Lung (tissue), 12 donors: ENCODE measurements around the gene EHBP1. TPM values are rescaled to one million over a fixed set of nuclear protein-coding genes. Genes with fewer than 3 reads are reported as not detected.

Source experiments
- ATAC-seq: fragments of 200-7000 bp; cut with Tn5 transposase; one replicate; pipeline ENCODE4 v1.9.1; 2020; ENCODE audit warnings: moderate number of reproducible peaks; ENCODE audit not compliant: insufficient read depth, low FRiP score
- DNase-seq, 3 donors: peaks; one replicate each; pipeline ENCODE4 v3.0.0-alpha.2; 2013 to 2017
- H3K27ac ChIP-seq, 2 donors: one replicate each; pipeline ENCODE4 v1.5.1; 2013; ENCODE audit warnings: mild to moderate bottlenecking in 2 of 2, moderate library complexity in 2 of 2, control low read depth in 1 of 2, inconsistent platforms in 1 of 2, low read depth in 1 of 2, low read length in 1 of 2
- H3K27me3 ChIP-seq, 3 donors: one replicate each; pipeline ENCODE4 v1.5.1; 2013; ENCODE audit warnings: low read length in 2 of 3; ENCODE audit not compliant: control insufficient read depth in 3 of 3, insufficient read depth in 3 of 3
- H3K36me3 ChIP-seq, 4 donors: one replicate each; pipeline ENCODE4 v1.5.1; 2013; ENCODE audit warnings: low read length in 4 of 4, mild to moderate bottlenecking in 1 of 4, moderate library complexity in 1 of 4; ENCODE audit not compliant: control insufficient read depth in 4 of 4, insufficient read depth in 4 of 4
- H3K4me1 ChIP-seq, 5 donors: one replicate each; pipeline ENCODE4 v1.5.1; 2013; ENCODE audit warnings: low read length in 5 of 5, mild to moderate bottlenecking in 2 of 5, moderate library complexity in 1 of 5; ENCODE audit not compliant: control insufficient read depth in 5 of 5, insufficient read depth in 5 of 5
- H3K4me3 ChIP-seq: one replicate; pipeline ENCODE4 v1.5.1; 2013; ENCODE audit warnings: mild to moderate bottlenecking, control low read depth, moderate library complexity
- H3K9ac ChIP-seq, 2 donors: one replicate each; pipeline ENCODE4 v1.5.1; 2013; ENCODE audit warnings: low read length in 2 of 2, control low read depth in 1 of 2; ENCODE audit not compliant: insufficient read depth in 1 of 2
- H3K9me3 ChIP-seq, 4 donors: one replicate each; pipeline ENCODE4 v1.5.1; 2013; ENCODE audit warnings: low read length in 3 of 4, mild to moderate bottlenecking in 1 of 4, moderate library complexity in 1 of 4; ENCODE audit not compliant: control insufficient read depth in 4 of 4, insufficient read depth in 3 of 4
- CTCF ChIP-seq: IDR thresholded peaks from 2 replicates; pipeline ENCODE4 v1.5.1; 2012; ENCODE audit warnings: mild to moderate bottlenecking; ENCODE audit errors: control extremely low read depth, extremely low read depth
- WGBS, 2 donors: extraction: QIAGEN DNeasy Blood & Tissue Kit; methylation state at CpG; one replicate each; pipeline ENCODE4 v1.1.7; 2013; 5-methylcytosine and 5-hydroxymethylcytosine counted together
- polyA plus RNA-seq, 2 donors: library from polyadenylated mRNA; stranded (reverse); fragments of 200-250 nt; gene quantifications; one replicate each; pipeline ENCODE4 v1.2.1, GENCODE V29; 2013
- total RNA-seq, 2 donors: library from RNA; depleted of rRNA in 1 of 2; stranded (reverse); fragments of >200 nt in 1 of 2; gene quantifications; one replicate each; pipeline ENCODE4 v1.2.1, GENCODE V29; 2014 to 2021
- donor health status: control.
- donor health status: control.
- donor health status: Bipolar disorder and iron deficiency.
- donor health status: healthy.
- donor health status: DM: yes; HTN: yes; CAD: no.

EHBP1 gene
- total and polyA plus RNA-seq, 4 donors = 7.9 to 83.2 (median 22.7) TPM

DNA sequence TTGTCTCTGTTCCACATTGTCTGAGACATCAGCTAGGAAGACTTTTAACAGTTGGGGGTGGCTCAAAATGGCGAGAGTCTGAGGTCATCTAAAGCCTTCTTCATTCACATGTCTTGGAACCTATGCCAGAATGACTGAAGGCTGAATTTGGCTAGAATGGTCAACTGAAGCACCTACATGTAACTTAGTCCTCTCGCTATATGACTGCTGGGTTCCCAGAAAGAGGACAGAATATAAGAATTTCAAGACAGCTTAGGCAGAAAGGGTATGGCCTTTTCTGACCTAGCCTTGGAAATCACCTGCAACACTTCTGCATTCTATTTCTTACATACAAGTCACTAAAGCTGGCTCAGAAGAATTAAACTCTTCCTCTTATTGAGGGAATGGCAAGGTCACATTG lies 269.5 kb downstream of the EHBP1 start:
- H3K4me1 ChIP-seq = no peaks in the 10 kb centered on the region

GRCh38 chr2:62991605-62992004 lies 286.1 kb downstream of the EHBP1 start:
- no peak overlapping the region for H3K27ac ChIP-seq
- H3K4me1 ChIP-seq = no peaks in the 10 kb centered on the region
- WGBS, 2 donors = 90 to 93% methylated on average over 3 of the region's 3 CpGs
- no peak overlapping the region for H3K4me3 ChIP-seq
- H3K36me3 ChIP-seq = peaks cover 0 to 9% (median 5%) of the 10 kb centered on the region in 4 donors
- no peaks in the 10 kb centered on the region for H3K9me3 ChIP-seq
- H3K27me3 ChIP-seq = no peaks in the 10 kb centered on the region
- ATAC-seq (no peak), DNase-seq (no peak)
- TF ChIP-seq CTCF = no peak
- no peak overlapping the region for H3K9ac ChIP-seq

More for the DNA sequence above, 269.5 kb downstream of the EHBP1 start:
- ATAC-seq = no peak
- DNase-seq = no peak
- no peak overlapping the region for H3K4me3 ChIP-seq
- TF ChIP-seq CTCF = no peak
- WGBS, 2 donors = 98 to 100% methylated on average over 2 of the region's 2 CpGs
- H3K9me3 ChIP-seq = no peaks in the 10 kb centered on the region
- no peaks in the 10 kb centered on the region for H3K27me3 ChIP-seq
- no peak overlapping the region for H3K27ac ChIP-seq
- H3K9ac ChIP-seq = no peak overlapping the region
- H3K36me3 ChIP-seq = peaks cover 2 to 11% (median 4%) of the 10 kb centered on the region in 4 donors

- H3K4me1 ChIP-seq = no peaks in the 10 kb centered on the region
- no peak overlapping the region for H3K9ac ChIP-seq
- DNase-seq (no peak), ATAC-seq (no peak)
- no peaks in the 10 kb centered on the region for H3K9me3 ChIP-seq
- no peak overlapping the region for H3K4me3 ChIP-seq
- H3K27me3 ChIP-seq = no peaks in the 10 kb centered on the region
- peaks cover 0 to 13% (median 7%) of the 10 kb centered on the region in 4 donors for H3K36me3 ChIP-seq
- no peak overlapping the region for H3K27ac ChIP-seq
- WGBS, 2 donors = 92 to 94% methylated on average over 2 of the region's 2 CpGs
- TF ChIP-seq CTCF = no peak
These were observed 287.0 kb downstream of the EHBP1 start for GRCh38 chr2:62992561-62992960.

- H3K27me3 ChIP-seq = no peaks in the 10 kb centered on the region
- no peaks in the 10 kb centered on the region for H3K9me3 ChIP-seq
- 98% methylated on average over 4 of the region's 4 CpGs for WGBS, 2 donors
- DNase-seq = no peak
- no peaks in the 10 kb centered on the region for H3K4me1 ChIP-seq
- TF ChIP-seq CTCF = no peak
- H3K4me3 ChIP-seq = no peak overlapping the region
- peaks cover 0 to 13% (median 7%) of the 10 kb centered on the region in 4 donors for H3K36me3 ChIP-seq
- no peak for ATAC-seq
- H3K27ac ChIP-seq = no peak overlapping the region
- H3K9ac ChIP-seq = no peak overlapping the region
These were observed 288.7 kb downstream of the EHBP1 start for GRCh38 chr2:62994206-62994605.
